Activated CD4-positive, alpha-beta T cell treated with anti-CD3 and anti-CD28 coated beads, Interleukin-2, Interleukin-4, amounts not matched to agents 100 ng/mL and 50 ng/mL, durations not matched to agents 16 hours and 8 hours (primary cell): ENCODE results near the gene POLN.

ENCODE experiments used
- DNase-seq: peaks from one replicate; pipeline ENCODE4 v3.0.0-alpha.2; 2020; ENCODE audit warnings: low spot score

The POLN gene

DNA sequence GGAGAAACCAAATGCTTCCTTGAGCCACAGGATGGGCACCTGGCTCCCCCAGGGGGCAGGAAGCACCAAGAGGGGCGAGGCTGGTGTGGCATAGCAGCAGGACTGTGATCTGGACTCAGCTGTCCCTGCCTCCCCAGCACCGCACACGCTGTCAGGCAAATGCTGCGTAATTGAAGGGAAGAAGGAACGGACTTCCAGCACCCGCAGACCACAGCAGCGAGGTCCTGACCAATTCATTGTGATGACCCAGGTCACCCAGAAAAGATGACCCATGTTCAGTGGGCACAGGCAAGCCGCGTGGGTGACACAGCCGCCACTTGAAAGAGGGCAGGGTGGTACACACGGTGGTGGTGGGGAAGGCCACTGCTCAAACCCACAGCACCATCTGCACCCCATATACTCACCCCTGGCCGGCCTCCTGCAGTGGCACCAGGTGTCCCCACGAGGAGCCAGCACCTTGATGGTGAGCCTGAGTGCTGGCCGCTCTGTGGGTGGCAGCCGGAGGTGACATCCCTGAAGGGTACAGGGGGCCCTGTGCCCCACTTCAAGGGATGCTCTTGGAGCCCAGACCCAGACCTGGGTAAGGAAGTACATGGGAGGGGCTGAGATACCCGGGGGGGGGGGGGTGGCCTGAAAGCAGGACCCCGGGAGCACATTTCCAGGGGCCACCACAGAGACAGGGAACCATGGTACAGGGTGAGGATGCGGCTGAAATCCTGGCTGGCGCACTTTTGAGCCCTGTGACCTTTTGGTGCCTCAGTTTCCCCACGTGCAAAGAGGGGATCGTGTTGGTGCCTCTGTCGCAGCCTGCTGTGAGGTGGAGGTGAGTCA lies 171.3 kb downstream of the POLN start:
- no peak for DNase-seq

DNA sequence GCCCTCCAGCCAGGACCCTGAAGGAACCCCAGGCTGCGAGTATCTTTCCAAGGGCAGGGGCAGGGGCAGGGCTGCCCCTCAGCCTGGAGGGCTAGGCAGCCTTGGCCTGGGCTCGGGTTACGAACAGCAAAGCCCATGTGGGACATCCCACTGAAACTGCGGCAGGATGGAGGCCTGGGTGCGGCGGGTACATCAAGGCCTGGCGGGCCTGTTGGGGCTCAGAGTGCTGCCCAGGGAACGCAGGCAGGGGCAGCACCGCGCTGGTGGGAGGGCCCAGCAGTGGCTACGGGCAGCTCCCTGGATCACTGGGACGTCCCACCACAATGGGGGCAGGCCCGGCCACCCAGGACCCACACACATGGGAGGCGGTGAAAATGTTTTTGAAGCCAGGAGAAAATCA lies 171.9 kb downstream of the POLN start:
- DNase-seq: no peak

- no peak for DNase-seq
Measured at GRCh38 chr4:2069161-2069971, 172.6 kb downstream of the POLN start.

- no peak for DNase-seq
Measured at GRCh38 chr4:2068566-2068965, 173.4 kb downstream of the POLN start.

DNA sequence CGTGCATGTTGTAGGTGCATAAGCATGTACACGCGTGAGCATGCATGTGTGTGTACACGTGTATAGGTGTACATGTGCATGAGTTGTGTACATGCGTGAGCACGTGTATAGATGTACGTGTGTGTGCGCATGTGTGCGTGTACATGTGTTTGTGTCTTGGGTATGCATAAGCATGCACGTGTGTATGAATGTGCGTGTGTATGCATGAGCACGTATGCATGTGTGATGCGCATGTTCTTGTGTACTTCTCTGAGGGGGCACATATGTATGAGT lies 173.8 kb downstream of the POLN start:
- no peak for DNase-seq

DNA sequence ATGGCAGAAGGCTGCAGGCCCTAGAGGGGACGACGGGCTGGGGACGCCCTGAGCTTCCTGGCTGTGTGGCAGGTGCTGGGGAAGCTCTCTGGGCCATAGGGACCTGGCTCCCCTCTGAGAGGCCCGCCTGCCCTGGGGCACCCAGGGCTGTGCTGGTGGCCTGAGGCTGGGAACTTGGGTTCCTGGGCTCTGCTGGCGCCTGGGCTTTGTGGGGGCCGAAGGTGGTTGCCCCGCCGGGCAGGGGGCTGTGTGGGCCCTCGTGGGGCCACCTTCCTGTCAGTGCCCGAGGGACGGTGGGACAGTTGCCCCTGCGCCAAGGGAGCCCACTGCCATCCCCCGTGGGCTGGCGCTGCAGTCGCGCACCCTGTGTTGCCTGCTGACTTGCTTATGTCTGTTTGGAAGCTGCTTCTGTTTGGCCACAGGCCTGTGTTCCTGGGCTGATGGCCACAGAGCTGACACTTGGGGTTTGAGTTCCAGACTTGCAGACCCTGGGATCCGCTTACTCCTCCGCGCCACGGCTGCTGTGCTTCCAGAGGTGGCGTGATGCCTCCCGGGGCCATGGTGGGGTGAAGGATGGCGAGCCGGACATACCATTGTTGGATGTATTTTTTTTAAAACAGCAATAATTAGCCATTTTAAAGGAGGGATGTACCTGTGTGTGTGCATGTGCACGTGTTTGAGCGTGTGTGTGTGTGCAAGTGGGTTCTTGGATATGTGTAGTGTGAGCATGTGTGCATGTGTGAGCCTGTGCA lies 174.3 kb downstream of the POLN start:
- DNase-seq: no peak

DNA sequence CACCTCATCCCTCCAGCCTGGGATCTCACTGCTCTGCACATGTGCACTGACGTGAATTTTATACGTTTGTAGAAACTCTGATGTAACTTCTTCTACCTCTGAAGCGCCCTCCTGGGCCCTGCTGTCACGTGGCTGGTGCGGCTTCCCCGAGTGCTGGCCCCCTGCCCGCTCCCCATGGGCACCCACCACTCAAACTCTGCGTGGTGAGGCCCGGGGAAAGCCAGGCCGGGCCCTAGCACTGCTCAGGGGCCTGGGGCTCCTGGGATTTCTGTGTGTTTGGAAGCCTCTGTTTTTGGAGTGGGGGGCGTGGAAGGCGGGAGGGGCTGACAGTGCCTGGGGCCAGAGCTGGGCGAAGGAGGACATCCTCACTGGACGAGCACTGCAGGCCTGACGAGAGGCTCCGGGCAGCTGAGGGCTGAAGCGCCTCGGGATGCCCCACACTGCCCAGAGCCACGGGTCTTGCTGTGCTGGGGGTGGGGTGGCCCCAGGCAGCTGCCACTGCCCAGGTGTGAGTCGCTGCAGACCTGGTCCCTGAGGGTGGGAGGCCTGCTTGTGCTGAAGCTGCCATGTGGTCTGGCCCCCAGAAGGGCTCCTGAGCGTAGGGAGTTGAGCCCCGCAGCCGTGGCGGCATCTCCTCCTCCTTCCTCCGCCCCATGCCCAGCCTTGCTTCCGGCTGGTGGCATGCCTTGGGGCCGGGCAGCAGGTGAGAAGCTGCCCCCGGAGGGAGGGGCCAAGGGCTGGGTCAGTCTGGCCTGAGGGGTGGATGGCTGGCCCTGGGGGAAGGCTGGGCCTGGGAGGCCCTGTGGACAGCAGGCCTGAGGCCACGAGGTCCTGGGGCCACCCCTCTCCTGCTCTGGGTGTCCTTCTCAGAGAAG lies 175.1 kb downstream of the POLN start:
- no peak for DNase-seq

DNA sequence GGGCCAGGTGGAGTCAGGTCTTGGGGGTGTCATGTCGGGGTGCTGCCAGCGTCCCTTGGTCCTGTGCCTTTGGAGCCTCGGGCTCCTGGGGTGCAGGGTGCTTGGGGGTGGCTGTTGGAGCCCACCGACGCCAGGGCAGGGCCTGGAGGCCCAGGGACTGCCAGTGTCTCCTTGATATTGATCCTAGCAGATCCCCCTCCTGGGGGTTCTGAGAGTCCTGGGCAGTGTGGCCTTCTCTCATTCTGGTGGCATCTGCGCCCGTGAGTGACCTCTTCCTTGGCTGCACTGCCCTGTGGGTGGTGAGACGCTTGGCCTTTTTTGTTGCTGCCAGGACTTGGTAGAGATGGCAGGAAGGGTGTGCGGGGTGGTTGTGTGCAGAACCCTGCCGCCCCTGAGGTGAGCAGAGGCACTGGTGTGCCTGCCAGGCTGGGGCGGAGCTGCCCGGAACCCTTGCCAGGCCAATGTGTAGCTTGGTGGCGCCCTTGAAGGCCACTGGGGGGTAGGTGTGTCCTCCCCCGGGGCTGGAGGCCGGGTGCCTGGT lies 175.8 kb downstream of the POLN start:
- DNase-seq: no peak

GRCh38 chr4:2065106-2065930 lies 176.6 kb downstream of the POLN start:
- DNase-seq: no peak

GRCh38 chr4:2064276-2064991 lies 177.5 kb downstream of the POLN start:
- DNase-seq: no peak

- no peak for DNase-seq
Measured at GRCh38 chr4:2063557-2064275, 178.2 kb downstream of the POLN start.

DNA sequence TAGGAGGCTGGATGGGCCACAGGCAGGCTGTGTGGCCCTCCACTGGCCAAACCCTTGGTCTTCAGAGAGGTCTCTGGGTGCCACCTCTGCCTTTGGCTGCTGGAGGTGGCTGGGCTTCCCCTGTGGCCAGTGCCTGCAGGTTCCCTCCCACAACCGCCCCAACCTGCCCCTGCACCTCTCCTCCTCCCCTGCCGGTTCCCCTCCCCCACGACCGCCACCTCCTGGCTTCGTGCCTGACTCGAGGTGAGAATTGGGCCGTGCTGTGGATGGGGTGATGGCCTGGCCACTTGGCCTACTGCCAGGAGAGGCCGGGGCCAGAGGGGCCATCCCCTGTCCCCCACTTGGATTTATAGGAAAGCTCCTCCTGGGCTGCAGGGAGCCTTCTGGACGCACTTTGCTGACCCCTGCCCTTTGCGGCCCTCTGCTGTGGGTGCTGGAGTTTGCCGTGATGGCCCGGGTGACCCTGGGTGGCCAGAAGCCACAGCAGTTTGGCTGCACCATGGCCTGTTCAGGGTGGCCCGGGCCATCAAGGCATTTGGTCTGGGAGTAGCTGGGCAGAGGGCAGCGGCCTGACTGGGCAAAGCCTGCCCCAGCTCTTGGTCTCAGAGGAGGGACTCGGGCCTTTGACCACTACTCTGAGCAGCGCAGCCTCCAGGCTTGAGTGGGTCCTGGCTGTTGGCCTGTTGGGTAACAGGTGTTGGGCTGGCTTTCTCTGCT lies 179.0 kb downstream of the POLN start:
- no peak for DNase-seq

DNA sequence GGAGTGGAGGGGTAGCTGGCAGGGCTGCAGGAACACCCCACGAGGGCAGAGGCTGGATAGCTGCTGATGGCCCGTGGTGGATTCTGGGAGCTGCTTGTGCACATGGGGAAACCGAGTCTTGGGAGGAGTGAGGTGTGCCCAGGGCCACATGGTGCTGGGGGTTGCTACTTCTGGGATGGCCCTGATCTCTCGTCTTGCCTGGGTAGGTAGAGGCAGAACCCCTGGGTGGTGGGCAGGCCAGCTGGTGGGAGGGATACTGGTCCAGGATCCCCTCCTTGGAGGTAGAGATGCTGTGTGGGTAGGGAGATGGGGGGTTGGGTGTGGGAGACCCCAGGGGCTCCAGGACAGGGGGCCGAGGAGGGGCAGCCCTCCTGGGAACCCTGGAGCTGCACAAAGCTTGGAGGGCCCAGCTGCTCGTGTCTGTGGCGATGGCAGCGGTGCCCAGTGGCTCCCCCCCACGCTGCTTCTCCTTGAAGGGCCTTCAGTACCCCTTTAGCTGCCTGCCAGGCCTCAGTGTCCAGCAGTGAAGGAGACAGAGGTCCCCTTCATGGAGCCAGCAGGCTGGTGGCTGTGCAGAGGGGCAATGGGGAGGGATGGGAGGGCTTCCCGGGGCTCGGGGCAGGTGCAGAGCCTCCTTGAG lies 179.6 kb downstream of the POLN start:
- no peak for DNase-seq

- no peak for DNase-seq
Measured at GRCh38 chr4:2061186-2062131, 180.5 kb downstream of the POLN start.

- DNase-seq: no peak
Measured at GRCh38 chr4:2060611-2061185, 181.2 kb downstream of the POLN start.

DNA sequence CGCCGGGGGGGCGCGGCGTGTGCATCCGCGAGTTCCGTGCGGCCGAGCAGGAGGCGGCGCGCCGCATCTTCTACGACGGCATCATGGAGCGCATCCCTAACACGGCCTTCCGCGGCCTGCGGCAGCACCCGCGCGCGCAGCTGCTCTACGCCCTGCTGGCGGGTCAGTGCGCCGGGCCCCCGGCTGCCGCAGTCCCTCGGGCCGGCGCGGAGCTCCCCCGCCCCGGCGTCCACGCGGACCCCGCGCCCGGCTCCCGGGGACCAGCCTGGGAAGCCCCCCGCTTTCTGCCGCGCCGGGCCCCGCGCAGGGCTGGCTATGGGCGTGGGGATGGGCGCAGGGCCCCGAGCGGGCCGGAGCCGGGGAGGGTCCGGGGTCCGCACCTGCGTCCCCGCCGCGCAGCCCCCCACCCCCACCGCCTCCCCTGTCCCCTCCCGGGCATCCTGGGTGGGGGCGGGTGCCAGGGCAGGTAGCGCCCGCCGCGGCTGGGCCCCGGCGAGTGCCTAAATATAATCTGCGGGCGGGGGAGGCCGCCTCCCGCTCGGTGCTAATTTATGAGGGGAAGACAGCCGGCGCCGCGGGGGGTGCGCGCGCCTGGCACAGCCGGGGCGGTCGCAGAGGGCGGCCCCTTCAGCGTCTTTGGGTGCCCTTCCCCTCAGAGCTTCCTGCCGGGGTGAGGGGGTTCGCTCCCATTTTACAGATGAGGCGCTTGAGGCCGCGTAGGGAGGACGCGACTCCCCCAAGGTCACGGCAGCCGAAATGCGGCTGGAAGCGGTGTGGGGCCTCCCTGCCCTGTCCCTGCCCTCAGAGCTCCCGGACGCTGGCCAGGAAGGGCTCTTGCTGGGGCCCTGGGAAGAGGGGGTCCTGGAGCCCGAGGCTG lies 182.0 kb downstream of the POLN start:
- DNase-seq: no peak
